ENCODE data around the gene TEX44. TPM values are rescaled to one million over a fixed set of nuclear protein-coding genes. Genes with fewer than 3 reads are reported as not detected.

The TEX44 gene
- total RNA-seq, 1 donor from 2014 or later = not detected

DNA sequence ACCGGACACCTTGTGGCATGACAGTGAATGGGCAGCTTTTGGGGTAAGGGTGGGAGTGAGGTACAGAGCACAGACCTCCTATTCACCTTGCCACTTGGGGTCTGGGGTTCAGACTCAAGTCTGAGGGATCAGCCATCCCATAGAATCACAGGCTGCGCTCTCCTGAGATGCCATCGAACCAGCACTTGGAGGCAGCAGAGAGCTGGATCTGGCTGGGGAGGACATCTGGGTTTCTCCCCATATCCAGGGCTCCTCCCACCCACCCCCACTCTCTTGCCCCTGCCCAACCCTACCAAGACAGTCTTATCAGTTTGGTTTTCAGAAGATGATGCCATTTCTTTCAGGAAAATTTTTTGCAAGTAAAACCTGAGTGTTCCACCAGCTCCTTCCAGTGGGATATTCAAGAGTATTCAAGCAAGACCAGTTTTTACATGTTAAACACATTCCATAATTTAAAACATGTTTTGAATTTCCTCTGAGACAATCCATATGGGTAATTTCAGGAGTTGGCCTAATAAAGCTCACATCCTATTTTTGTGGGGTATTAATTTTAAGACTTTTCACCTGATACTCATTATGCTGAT, 29.2 kb upstream of the TEX44 start:
- Mint-ChIP-seq H3K4me1 (ENCODE audit: low read depth, unreplicated experiment) (no peaks in the 10 kb centered on the region), H3K27ac (ENCODE audit: unreplicated experiment) (no peak overlapping the region), H3K9me3 (ENCODE audit: unreplicated experiment) (peaks cover 6% of the 10 kb centered on the region), H3K36me3 (ENCODE audit: low read depth, unreplicated experiment) (no peaks in the 10 kb centered on the region), H3K4me3 (ENCODE audit: unreplicated experiment) (no peak overlapping the region), H3K27me3 (ENCODE audit: low read depth, unreplicated experiment) (no peaks in the 10 kb centered on the region)
- H3K4me1 ChIP-seq (ENCODE audit: insufficient read depth, low read length) = no peaks in the 10 kb centered on the region
- no peak overlapping the region for H3K9ac ChIP-seq (ENCODE audit: low read length)
- DNase-seq (ENCODE audit: low read depth) = peak; percentile 29
- no peak overlapping the region for H2AFZ ChIP-seq (ENCODE audit: low read depth, low read length)
- no peak overlapping the region for H3K4me3 ChIP-seq (ENCODE audit: insufficient read depth, low read depth, low read length)
- no peaks in the 10 kb centered on the region for H3K79me2 ChIP-seq (ENCODE audit: insufficient read depth, low read length)
- no peaks in the 10 kb centered on the region for H3K36me3 ChIP-seq (ENCODE audit: insufficient read depth, low read length)
- H3K9me3 ChIP-seq (ENCODE audit: insufficient read depth, low read depth, low read length) = no peaks in the 10 kb centered on the region
- peaks cover 3% of the 10 kb centered on the region for H3K27me3 ChIP-seq (ENCODE audit: insufficient read depth, low read length)
- no peak for FAIRE-seq
- no peak overlapping the region for H3K4me2 ChIP-seq (ENCODE audit: low read length)
- no peak overlapping the region for H3K27ac ChIP-seq (ENCODE audit: low read depth, low read length)
- TF ChIP-seq EZH2 (IDR thresholded peaks at IDR 0.05; ENCODE audit: insufficient read depth, low read length) = no peak
- TF ChIP-seq, protein P1, sequence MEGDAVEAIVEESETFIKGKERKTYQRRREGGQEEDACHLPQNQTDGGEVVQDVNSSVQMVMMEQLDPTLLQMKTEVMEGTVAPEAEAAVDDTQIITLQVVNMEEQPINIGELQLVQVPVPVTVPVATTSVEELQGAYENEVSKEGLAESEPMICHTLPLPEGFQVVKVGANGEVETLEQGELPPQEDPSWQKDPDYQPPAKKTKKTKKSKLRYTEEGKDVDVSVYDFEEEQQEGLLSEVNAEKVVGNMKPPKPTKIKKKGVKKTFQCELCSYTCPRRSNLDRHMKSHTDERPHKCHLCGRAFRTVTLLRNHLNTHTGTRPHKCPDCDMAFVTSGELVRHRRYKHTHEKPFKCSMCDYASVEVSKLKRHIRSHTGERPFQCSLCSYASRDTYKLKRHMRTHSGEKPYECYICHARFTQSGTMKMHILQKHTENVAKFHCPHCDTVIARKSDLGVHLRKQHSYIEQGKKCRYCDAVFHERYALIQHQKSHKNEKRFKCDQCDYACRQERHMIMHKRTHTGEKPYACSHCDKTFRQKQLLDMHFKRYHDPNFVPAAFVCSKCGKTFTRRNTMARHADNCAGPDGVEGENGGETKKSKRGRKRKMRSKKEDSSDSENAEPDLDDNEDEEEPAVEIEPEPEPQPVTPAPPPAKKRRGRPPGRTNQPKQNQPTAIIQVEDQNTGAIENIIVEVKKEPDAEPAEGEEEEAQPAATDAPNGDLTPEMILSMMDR (IDR thresholded peaks at IDR 0.05; ENCODE audit: insufficient read depth, low read depth, low read length) = peak; percentile 53
- no peaks in the 10 kb centered on the region for H4K20me1 ChIP-seq (ENCODE audit: insufficient read depth, low read length)

DNA sequence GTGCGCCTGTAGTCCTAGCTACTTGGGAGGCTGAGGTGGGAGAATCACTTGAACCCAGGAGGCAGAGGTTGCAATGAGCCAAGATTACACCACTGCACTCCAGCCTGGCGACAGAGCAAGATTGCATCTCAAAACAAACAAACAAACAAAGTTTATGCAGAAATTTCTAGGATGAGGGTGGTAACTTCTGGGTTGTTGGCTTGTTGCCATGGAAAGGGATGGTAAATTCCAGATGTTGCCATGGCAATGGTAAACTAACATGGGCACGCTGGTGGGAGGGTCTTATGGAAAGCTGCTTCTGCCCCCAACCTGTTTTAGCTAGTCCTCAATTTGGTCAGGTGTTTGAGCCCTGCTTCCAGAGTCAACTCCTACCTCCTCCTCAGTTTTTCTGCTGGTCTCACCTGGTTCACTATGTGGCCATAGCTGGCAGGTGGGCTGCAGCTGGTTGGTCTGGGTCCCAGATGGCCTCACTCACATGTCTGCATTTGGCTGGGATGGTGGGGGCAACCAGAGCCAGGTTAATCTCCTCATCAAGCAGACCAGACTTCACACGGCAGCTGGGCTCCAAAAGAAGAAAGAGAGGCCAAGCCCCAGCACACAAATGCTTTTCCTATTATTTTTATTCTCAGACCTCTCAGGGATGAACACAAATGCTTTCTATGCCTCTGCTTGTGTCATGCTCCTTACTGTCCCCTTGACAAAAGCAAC, 26.6 kb upstream of the TEX44 start:
- Mint-ChIP-seq H3K4me1 (ENCODE audit: low read depth, unreplicated experiment) (no peaks in the 10 kb centered on the region), H3K27me3 (ENCODE audit: low read depth, unreplicated experiment) (peaks cover 7% of the 10 kb centered on the region), H3K36me3 (ENCODE audit: low read depth, unreplicated experiment) (no peaks in the 10 kb centered on the region), H3K27ac (ENCODE audit: unreplicated experiment) (no peak overlapping the region), H3K4me3 (ENCODE audit: unreplicated experiment) (no peak overlapping the region), H3K9me3 (ENCODE audit: unreplicated experiment) (peaks cover 6% of the 10 kb centered on the region)
- H3K9me3 ChIP-seq (ENCODE audit: insufficient read depth, low read depth, low read length) = no peaks in the 10 kb centered on the region
- H4K20me1 ChIP-seq (ENCODE audit: insufficient read depth, low read length) = no peaks in the 10 kb centered on the region
- H3K36me3 ChIP-seq (ENCODE audit: insufficient read depth, low read length) = no peaks in the 10 kb centered on the region
- TF ChIP-seq, protein P1 (IDR thresholded peaks at IDR 0.05; ENCODE audit: insufficient read depth, low read depth, low read length) = no peak
- TF ChIP-seq EZH2 (IDR thresholded peaks at IDR 0.05; ENCODE audit: insufficient read depth, low read length) = no peak
- H3K4me2 ChIP-seq (ENCODE audit: low read length) = no peak overlapping the region
- no peak overlapping the region for H3K9ac ChIP-seq (ENCODE audit: low read length)
- no peak overlapping the region for H2AFZ ChIP-seq (ENCODE audit: low read depth, low read length)
- peaks cover 3% of the 10 kb centered on the region for H3K27me3 ChIP-seq (ENCODE audit: insufficient read depth, low read length)
- no peaks in the 10 kb centered on the region for H3K4me1 ChIP-seq (ENCODE audit: insufficient read depth, low read length)
- no peak for DNase-seq (ENCODE audit: low read depth)
- FAIRE-seq = no peak
- H3K4me3 ChIP-seq (ENCODE audit: insufficient read depth, low read depth, low read length) = no peak overlapping the region
- no peaks in the 10 kb centered on the region for H3K79me2 ChIP-seq (ENCODE audit: insufficient read depth, low read length)
- H3K27ac ChIP-seq (ENCODE audit: low read depth, low read length) = no peak overlapping the region

DNA sequence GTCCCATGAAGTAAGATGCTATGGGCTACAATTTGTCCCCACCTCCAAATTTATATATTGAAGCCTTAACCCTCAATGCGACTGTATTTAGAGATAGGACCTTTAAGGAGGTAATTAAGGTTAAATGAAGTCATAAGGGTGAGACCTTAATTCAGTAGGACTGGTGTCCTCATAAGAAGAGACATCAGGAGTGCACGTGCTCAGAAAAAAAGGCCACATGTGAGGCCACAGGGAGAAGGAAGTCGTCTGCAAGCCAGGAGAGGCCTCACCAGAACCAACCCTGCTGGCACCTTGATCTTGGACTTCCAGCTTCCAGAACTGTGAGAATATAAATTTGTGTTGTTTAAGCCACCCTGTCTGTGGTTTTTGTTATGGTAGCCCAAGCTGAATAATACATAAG, 25.5 kb upstream of the TEX44 start:
- no peaks in the 10 kb centered on the region for H3K4me1 ChIP-seq (ENCODE audit: insufficient read depth, low read length)
- no peak overlapping the region for H3K9ac ChIP-seq (ENCODE audit: low read length)
- peaks cover 3% of the 10 kb centered on the region for H3K27me3 ChIP-seq (ENCODE audit: insufficient read depth, low read length)
- Mint-ChIP-seq H3K4me3 (ENCODE audit: unreplicated experiment) (no peak overlapping the region), H3K27me3 (ENCODE audit: low read depth, unreplicated experiment) (peaks cover 11% of the 10 kb centered on the region), H3K27ac (ENCODE audit: unreplicated experiment) (no peak overlapping the region), H3K36me3 (ENCODE audit: low read depth, unreplicated experiment) (no peaks in the 10 kb centered on the region), H3K9me3 (ENCODE audit: unreplicated experiment) (peaks cover 6% of the 10 kb centered on the region), H3K4me1 (ENCODE audit: low read depth, unreplicated experiment) (no peaks in the 10 kb centered on the region)
- H3K4me2 ChIP-seq (ENCODE audit: low read length) = no peak overlapping the region
- H3K9me3 ChIP-seq (ENCODE audit: insufficient read depth, low read depth, low read length) = no peaks in the 10 kb centered on the region
- TF ChIP-seq, protein P1 (IDR thresholded peaks at IDR 0.05; ENCODE audit: insufficient read depth, low read depth, low read length) = no peak
- TF ChIP-seq EZH2 (IDR thresholded peaks at IDR 0.05; ENCODE audit: insufficient read depth, low read length) = no peak
- no peak overlapping the region for H3K27ac ChIP-seq (ENCODE audit: low read depth, low read length)
- H3K36me3 ChIP-seq (ENCODE audit: insufficient read depth, low read length) = no peaks in the 10 kb centered on the region
- H4K20me1 ChIP-seq (ENCODE audit: insufficient read depth, low read length) = no peaks in the 10 kb centered on the region
- H3K79me2 ChIP-seq (ENCODE audit: insufficient read depth, low read length) = no peaks in the 10 kb centered on the region
- no peak for DNase-seq (ENCODE audit: low read depth)
- H3K4me3 ChIP-seq (ENCODE audit: insufficient read depth, low read depth, low read length) = no peak overlapping the region
- FAIRE-seq = no peak
- no peak overlapping the region for H2AFZ ChIP-seq (ENCODE audit: low read depth, low read length)

Data from astrocyte (in vitro differentiated cells and primary cell).